AG09309 (cell line): Measurements from ENCODE around the gene ABCA8.
"Not testable (repeated sequence)": the region's sequence is repeated elsewhere in the genome, so short reads cannot be mapped to it uniquely, and the experiment has no call there.

Source experiments
- DNase-seq: peaks from one replicate; pipeline ENCODE4 v3.0.0-alpha.2; 2010; ENCODE audit warnings: low read depth
- H3K4me3 ChIP-seq: 2 replicates; pipeline ENCODE4 v1.5.1; 2011; ENCODE audit warnings: mild to moderate bottlenecking, low read depth, low read length, moderate library complexity; ENCODE audit not compliant: control insufficient read depth
- TF ChIP-seq, protein P1 (sequence below): IDR thresholded peaks from 2 replicates; pipeline ENCODE4 v1.5.1; 2011; ENCODE audit warnings: mild to moderate bottlenecking, low read depth, low read length, inconsistent platforms; ENCODE audit not compliant: insufficient read depth, control insufficient read depth; ENCODE audit errors: missing control alignments

ABCA8 gene

DNA sequence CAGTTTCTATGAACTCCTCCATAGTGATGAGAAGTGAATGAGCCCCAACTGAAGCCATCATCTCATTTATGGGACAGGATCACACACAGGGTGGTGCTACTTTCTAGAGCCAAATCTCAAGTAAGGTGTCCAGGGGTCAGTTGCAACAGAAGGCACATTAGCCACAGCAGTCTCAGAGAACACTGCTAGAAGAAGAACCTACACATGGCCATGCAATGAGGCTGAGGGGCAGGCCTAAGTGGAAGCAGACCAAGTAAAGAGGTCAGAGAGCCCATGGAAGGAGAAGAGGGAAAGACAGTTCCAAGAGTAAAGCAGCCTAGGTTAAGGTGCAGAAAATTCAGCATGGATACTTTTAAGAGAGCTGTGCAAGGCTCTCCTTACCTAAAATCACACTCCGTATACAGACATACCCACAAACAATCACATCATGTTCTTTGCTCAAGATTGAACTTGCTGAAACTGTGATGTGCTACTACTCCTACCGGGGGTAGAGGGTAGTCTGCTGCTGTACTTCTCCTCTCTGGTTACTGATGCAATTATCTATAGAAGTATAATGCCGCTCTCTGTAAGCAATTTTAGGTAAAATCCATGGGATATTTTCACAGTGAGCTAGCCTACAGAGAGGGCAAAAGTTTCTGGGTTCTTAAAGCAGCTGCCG lies 1.7 kb downstream of the ABCA8 start:
- TF ChIP-seq, protein P1, sequence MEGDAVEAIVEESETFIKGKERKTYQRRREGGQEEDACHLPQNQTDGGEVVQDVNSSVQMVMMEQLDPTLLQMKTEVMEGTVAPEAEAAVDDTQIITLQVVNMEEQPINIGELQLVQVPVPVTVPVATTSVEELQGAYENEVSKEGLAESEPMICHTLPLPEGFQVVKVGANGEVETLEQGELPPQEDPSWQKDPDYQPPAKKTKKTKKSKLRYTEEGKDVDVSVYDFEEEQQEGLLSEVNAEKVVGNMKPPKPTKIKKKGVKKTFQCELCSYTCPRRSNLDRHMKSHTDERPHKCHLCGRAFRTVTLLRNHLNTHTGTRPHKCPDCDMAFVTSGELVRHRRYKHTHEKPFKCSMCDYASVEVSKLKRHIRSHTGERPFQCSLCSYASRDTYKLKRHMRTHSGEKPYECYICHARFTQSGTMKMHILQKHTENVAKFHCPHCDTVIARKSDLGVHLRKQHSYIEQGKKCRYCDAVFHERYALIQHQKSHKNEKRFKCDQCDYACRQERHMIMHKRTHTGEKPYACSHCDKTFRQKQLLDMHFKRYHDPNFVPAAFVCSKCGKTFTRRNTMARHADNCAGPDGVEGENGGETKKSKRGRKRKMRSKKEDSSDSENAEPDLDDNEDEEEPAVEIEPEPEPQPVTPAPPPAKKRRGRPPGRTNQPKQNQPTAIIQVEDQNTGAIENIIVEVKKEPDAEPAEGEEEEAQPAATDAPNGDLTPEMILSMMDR = no peak
- H3K4me3 ChIP-seq = no peak overlapping the region
- no peak for DNase-seq

DNA sequence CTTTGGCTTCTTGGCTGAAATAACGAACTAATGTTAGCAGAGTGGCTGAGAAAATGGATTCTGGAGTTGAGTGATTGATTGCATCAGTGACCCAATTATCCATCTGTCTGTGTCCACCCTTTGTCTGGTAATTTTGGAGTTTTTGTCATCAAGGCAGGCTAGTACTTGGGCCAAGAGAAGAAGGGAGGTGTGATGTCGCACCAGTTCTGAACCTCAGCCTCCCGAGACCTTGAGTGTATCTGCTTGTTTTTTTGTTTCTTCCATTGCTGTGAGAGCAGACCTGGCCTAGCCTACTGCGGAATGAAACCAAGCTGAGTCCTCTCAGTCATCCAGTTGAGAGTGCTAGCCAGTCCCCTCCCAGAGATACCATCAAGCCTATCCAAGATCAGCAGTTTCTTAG lies 4.5 kb downstream of the ABCA8 start:
- TF ChIP-seq, protein P1 = no peak
- no peak for DNase-seq
- H3K4me3 ChIP-seq = no peak overlapping the region

DNA sequence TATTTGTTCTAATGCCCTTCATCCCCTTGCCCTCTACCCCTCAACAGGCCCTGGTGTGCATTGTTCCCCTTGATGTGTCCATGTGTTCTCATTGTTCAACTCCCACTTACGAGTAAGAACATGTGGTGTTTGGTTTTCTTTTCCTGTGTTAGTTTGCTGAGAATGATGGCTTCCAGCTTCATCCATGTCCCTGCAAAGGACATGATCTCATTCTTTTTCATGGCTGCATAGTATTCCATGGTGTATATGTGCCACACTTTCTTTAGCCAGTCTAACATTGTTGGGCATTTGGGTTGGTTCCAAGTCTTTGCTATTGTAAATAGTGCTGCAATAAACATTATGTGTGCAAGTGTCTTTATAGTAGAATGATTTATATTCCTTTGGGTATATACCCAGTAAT lies 7.3 kb downstream of the ABCA8 start:
- not testable (repeated sequence) for H3K4me3 ChIP-seq, DNase-seq

DNA sequence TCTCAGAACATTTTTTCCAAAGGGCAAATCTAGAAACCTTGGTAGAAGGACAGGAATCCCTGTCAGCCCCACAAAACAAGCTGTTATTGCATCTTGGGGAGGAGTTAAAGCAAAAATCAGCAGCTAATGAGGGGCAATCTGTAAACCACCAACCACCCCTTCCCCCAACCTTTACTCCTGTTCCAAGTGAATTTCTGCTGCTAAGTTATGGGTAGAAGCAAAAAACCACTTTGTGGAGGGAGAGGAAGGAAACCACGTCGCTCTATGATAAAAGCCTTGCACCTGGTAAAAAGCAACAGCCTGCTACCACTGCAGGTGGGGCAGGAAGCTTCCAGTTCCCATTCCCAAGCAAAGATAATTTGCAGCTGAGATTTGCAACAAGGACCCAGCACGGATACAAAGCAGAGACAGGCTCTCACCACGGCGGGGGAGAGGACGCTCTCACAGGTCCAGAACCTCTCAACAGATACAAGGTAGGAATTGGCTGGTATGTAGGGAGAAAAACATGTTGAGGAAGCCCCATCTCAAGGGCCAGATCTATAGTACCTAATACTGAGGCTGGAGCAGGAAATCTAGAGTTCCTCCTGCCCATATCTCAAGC lies 10.7 kb downstream of the ABCA8 start:
- no peak overlapping the region for H3K4me3 ChIP-seq
- no peak for DNase-seq
- TF ChIP-seq, protein P1 = no peak

DNA sequence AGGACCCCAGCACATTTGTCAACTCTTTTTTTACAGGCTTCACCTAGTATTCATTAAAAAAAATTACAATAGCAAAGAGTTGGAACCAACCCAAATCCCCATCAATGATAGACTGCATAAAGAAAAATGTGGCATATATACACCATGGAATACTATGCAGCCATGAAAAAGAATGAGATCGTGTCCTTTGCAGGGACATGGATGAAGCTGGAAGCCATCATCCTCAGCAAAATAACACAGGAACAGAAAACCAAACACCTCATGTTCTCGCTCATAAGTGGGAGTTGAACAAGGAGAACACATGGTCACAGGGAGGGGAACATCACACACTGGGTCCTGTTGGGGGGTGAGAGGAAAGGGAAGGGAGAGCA lies 11.4 kb downstream of the ABCA8 start:
- DNase-seq, H3K4me3 ChIP-seq: not testable (repeated sequence)

DNA sequence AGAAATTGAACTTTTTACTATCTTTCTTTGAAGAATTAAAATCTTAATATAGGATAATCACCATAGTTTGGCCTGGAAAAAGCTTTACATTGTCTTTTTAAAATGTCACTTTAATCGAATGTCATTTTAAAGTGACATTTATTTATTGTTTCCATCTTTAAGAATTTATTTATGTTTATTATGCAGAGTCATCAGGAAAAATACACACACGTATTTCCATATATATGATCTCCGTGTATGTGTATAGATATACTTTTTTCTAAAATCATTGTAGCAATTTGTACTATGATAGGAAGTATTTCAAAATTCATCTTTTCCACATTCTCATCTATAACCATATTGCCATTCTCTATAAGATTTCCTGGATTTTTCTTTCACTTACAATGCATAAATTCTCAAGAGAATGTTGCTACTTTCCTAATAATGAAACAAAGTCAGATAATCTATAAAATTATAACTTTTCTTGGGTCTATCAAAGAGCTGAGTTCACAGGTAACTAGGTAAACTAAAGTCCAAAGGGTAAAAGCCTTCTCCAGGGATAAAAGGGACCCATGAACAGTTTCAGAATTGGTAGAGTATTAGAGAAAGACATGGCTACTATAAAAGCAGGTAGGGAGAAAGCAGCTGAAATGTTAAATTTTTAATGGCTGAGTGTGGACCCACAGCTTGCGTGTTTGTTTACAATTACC lies 11.9 kb downstream of the ABCA8 start:
- TF ChIP-seq, protein P1 = no peak
- no peak for DNase-seq
- H3K4me3 ChIP-seq = no peak overlapping the region

DNA sequence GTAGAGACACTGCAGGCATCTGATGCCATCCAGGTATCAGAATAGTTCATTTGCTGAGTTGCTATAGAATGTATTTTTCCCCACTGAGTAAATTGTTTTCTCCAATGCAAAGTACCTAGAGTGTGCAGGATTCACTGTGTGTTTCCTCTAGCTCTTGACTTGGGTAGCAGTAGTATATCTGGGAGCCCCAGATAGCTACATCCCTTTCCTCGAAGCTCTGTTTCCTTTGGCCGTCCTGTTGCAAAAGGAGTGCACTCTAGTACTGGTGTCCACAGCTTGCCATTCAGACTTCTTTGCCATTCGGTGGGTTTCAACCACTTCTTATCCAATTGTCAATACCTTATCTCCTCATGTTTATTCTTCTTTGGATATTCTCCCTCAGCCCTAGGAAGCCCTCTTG lies 12.8 kb downstream of the ABCA8 start:
- no peak overlapping the region for H3K4me3 ChIP-seq
- TF ChIP-seq, protein P1 = no peak
- DNase-seq = no peak
